ENCODE data around the gene SOX18.

GRCh38 chr20:64051033-64051452, 1.6 kb upstream of the SOX18 start:
- TF ChIP-seq CTCF (IDR thresholded peaks at IDR 0.05) (no peak), EZH2 (IDR thresholded peaks at IDR 0.05) (no peak)
